Measurements from ENCODE around the gene PITPNC1.

The PITPNC1 gene

GRCh38 chr17:67434061-67434525, 57.0 kb downstream of the PITPNC1 start:
- DNase-seq (ENCODE audit: low read depth in 2 of 2), result no peak

- DNase-seq (ENCODE audit: low read depth in 2 of 2), result no peak
Measured at GRCh38 chr17:67435122-67435521, 58.0 kb downstream of the PITPNC1 start.

GRCh38 chr17:67435786-67436185, 58.7 kb downstream of the PITPNC1 start:
- DNase-seq (ENCODE audit: low read depth in 2 of 2), result no peak

GRCh38 chr17:67436233-67436632, 59.2 kb downstream of the PITPNC1 start:
- no peak for DNase-seq (ENCODE audit: low read depth in 2 of 2)

GRCh38 chr17:67438667-67439066, 61.6 kb downstream of the PITPNC1 start:
- DNase-seq (ENCODE audit: low read depth in 2 of 2), result no peak

- no peak for DNase-seq (ENCODE audit: low read depth in 2 of 2)
Measured at GRCh38 chr17:67439269-67439668, 62.2 kb downstream of the PITPNC1 start.

- no peak for DNase-seq (ENCODE audit: low read depth in 2 of 2)
Measured at GRCh38 chr17:67440277-67441051, 63.4 kb downstream of the PITPNC1 start.

- peak; percentile 28 to 78 for DNase-seq (ENCODE audit: low read depth in 2 of 2)
Measured at GRCh38 chr17:67441052-67441895, 64.2 kb downstream of the PITPNC1 start.

GRCh38 chr17:67441896-67442219, 64.8 kb downstream of the PITPNC1 start:
- no peak for DNase-seq (ENCODE audit: low read depth in 2 of 2)

GRCh38 chr17:67442787-67443624, 65.9 kb downstream of the PITPNC1 start:
- no peak for DNase-seq (ENCODE audit: low read depth in 2 of 2)

- DNase-seq (ENCODE audit: low read depth in 2 of 2), result no peak
Measured at GRCh38 chr17:67443931-67444595, 67.0 kb downstream of the PITPNC1 start.

- DNase-seq (ENCODE audit: low read depth in 2 of 2), result no peak
Measured at GRCh38 chr17:67448449-67448848, 71.4 kb downstream of the PITPNC1 start.

GRCh38 chr17:67449065-67449464, 72.0 kb downstream of the PITPNC1 start:
- no peak for DNase-seq (ENCODE audit: low read depth in 2 of 2)

GRCh38 chr17:67449845-67450755, 73.0 kb downstream of the PITPNC1 start:
- no peak for DNase-seq (ENCODE audit: low read depth in 2 of 2)

GRCh38 chr17:67452681-67453554, 75.8 kb downstream of the PITPNC1 start:
- DNase-seq (ENCODE audit: low read depth in 2 of 2), result no peak

- DNase-seq (ENCODE audit: low read depth in 2 of 2), result no peak
Measured at GRCh38 chr17:67456103-67456502, 79.0 kb downstream of the PITPNC1 start.

- no peak for DNase-seq (ENCODE audit: low read depth in 2 of 2)
Measured at GRCh38 chr17:67456889-67457288, 79.8 kb downstream of the PITPNC1 start.

- no peak for DNase-seq (ENCODE audit: low read depth in 2 of 2)
Measured at GRCh38 chr17:67458203-67458602, 81.1 kb downstream of the PITPNC1 start.

GRCh38 chr17:67459985-67460384, 82.9 kb downstream of the PITPNC1 start:
- DNase-seq (ENCODE audit: low read depth in 2 of 2), result no peak
